NCI-H2196 treated with DMSO at 0.1 percent for 48 hours (cell line): ENCODE measurements around the gene INTS13.
"Not testable (repeated sequence)": the region's sequence is repeated elsewhere in the genome, so short reads cannot be mapped to it uniquely, and the experiment has no call there.

Experiments used
- DNase-seq: peaks from one replicate; lab custom pipeline; 2025; ENCODE audit not compliant: unreplicated experiment; lab: John Stamatoyannopoulos, UW

The INTS13 gene

GRCh38 chr12:26936559-26937442 is 980 bp downstream of the INTS13 start:
- DNase-seq = no peak

- DNase-seq = no peak
Observed at GRCh38 chr12:26935636-26936378, 2.0 kb downstream of the INTS13 start.

- DNase-seq = no peak
Observed at GRCh38 chr12:26929590-26929989, 8.2 kb downstream of the INTS13 start.

- DNase-seq = no peak
Observed at GRCh38 chr12:26928661-26929060, 9.1 kb downstream of the INTS13 start.

GRCh38 chr12:26921886-26922285 is 15.9 kb downstream of the INTS13 start:
- no peak for DNase-seq

GRCh38 chr12:26919216-26919555 is 18.6 kb downstream of the INTS13 start:
- DNase-seq = no peak

- no peak for DNase-seq
Observed at GRCh38 chr12:26918321-26919215, 19.2 kb downstream of the INTS13 start.

- DNase-seq = peak; percentile 74
Observed at GRCh38 chr12:26906704-26907103, 31.1 kb downstream of the INTS13 start.

- DNase-seq = no peak
Observed at GRCh38 chr12:26906024-26906423, 31.8 kb downstream of the INTS13 start.

GRCh38 chr12:26903396-26903795 is 34.4 kb downstream of the INTS13 start:
- not testable (repeated sequence) for DNase-seq

GRCh38 chr12:26896913-26897312 is 40.9 kb downstream of the INTS13 start:
- DNase-seq = no peak

GRCh38 chr12:26895672-26896071 is 42.1 kb downstream of the INTS13 start:
- DNase-seq = no peak

GRCh38 chr12:26891704-26892103 is 46.1 kb downstream of the INTS13 start:
- no peak for DNase-seq

GRCh38 chr12:26890784-26891183 is 47.0 kb downstream of the INTS13 start:
- DNase-seq = no peak

GRCh38 chr12:26884765-26885576 is 52.8 kb downstream of the INTS13 start:
- peak; percentile 99 for DNase-seq

GRCh38 chr12:26880625-26881024 is 57.2 kb downstream of the INTS13 start:
- no peak for DNase-seq

GRCh38 chr12:26878661-26879119 is 59.1 kb downstream of the INTS13 start:
- DNase-seq = peak; percentile 100

- DNase-seq = no peak
Observed at GRCh38 chr12:26874501-26875296, 63.1 kb downstream of the INTS13 start.

- DNase-seq = no peak
Observed at GRCh38 chr12:26872625-26873024, 65.2 kb downstream of the INTS13 start.

GRCh38 chr12:26871985-26872384 is 65.8 kb downstream of the INTS13 start:
- DNase-seq = no peak
